ENCODE data around the gene NTPCR.

The NTPCR gene

GRCh38 chr1:232987046-232987773 lies 36.8 kb downstream of the NTPCR start (continued):
- no peak for TF ChIP-seq ZBTB7A (tag by site-specific recombination; IDR thresholded peaks at IDR 0.05; ENCODE audit: low read depth)

GRCh38 chr1:232987774-232988140 lies 37.3 kb downstream of the NTPCR start:
- Histone ChIP-seq H3K27ac (ENCODE audit: extremely low read depth, low read depth, low read length) (no peak overlapping the region), H3K4me1 (ENCODE audit: control insufficient read depth, insufficient read depth, low read length) (0 out of 2 replicates have a peak, but pooled peaks cover 5% of the 10 kb centered on the region), H3K4me3 (ENCODE audit: low read depth, low read length) (no peak overlapping the region), H3K9me3 (ENCODE audit: control insufficient read depth, insufficient read depth, low read depth, low read length) (no peaks in the 10 kb centered on the region), H3K36me3 (ENCODE audit: control insufficient read depth in 2 of 2, insufficient read depth in 1 of 2, low read length in 2 of 2) (peaks cover 0 to 48% of the 10 kb centered on the region in 2 experiments)
- TF ChIP-seq ZNF157 (tag by site-specific recombination; IDR thresholded peaks at IDR 0.05) (no peak), ZNF211 (tag by site-specific recombination; IDR thresholded peaks at IDR 0.05; ENCODE audit: low read depth) (no peak), ZNF488 (tag by site-specific recombination; IDR thresholded peaks at IDR 0.05) (no peak), GLIS2 (tag by site-specific recombination; IDR thresholded peaks at IDR 0.05) (0 out of 2 replicates have a peak, but pooled peaks have one; percentile 17), ZNF48 (tag by site-specific recombination; IDR thresholded peaks at IDR 0.05) (no peak), SP3 (tag by site-specific recombination; IDR thresholded peaks at IDR 0.05) (no peak), ZFP41 (tag by site-specific recombination; IDR thresholded peaks at IDR 0.05; ENCODE audit: borderline replicate concordance) (no peak)
- POLR2A ChIA-PET: no interaction called here
- CTCF ChIA-PET: no interaction called here

- H3K27ac ChIP-seq (ENCODE audit: extremely low read depth, low read depth, low read length): no peak overlapping the region
- POLR2A ChIA-PET: interaction anchor here (0.6 to 1.0 kb wide), 3 partner anchors 36 to 563 kb away, joined by 3 to 4 read pairs (median 3); no protein-coding TSS in a partner anchor
- H3K4me3 ChIP-seq (ENCODE audit: low read depth, low read length): no peak overlapping the region
- CTCF ChIA-PET: no interaction called here
- 0 out of 2 replicates have a peak, but pooled peaks cover 5% of the 10 kb centered on the region for H3K4me1 ChIP-seq (ENCODE audit: control insufficient read depth, insufficient read depth, low read length)
- no peaks in the 10 kb centered on the region for H3K9me3 ChIP-seq (ENCODE audit: control insufficient read depth, insufficient read depth, low read depth, low read length)
- no peak for TF ChIP-seq SP3 (tag by site-specific recombination; IDR thresholded peaks at IDR 0.05)
- TF ChIP-seq FEZF1 (tag by site-specific recombination; IDR thresholded peaks at IDR 0.05): peak; percentile 54
- no peak for TF ChIP-seq ZNF791 (tag by site-specific recombination; IDR thresholded peaks at IDR 0.05)
- peak; percentile 78 for TF ChIP-seq TCF7L2 (IDR thresholded peaks at IDR 0.05; ENCODE audit: borderline replicate concordance, low read depth, low read length)
- no peak for TF ChIP-seq PRDM10 (tag by site-specific recombination; IDR thresholded peaks at IDR 0.05)
- TF ChIP-seq ZIC2 (tag by site-specific recombination; IDR thresholded peaks at IDR 0.05): peak; percentile 30; the same call in 1 of the 2 replicates
- TF ChIP-seq ZNF155 (tag by site-specific recombination; IDR thresholded peaks at IDR 0.05): no peak
- TF ChIP-seq ZNF10 (tag by site-specific recombination; IDR thresholded peaks at IDR 0.05): no peak
- peak; percentile 67 for TF ChIP-seq OSR2 (tag by site-specific recombination; IDR thresholded peaks at IDR 0.05)
- peak; percentile 94 for TF ChIP-seq WT1 (tag by site-specific recombination; IDR thresholded peaks at IDR 0.05)
- H3K36me3 ChIP-seq (ENCODE audit: control insufficient read depth in 2 of 2, insufficient read depth in 1 of 2, low read length in 2 of 2): peaks cover 0 to 50% of the 10 kb centered on the region in 2 experiments
Observed at GRCh38 chr1:232988572-232989040, 38.2 kb downstream of the NTPCR start.

Measured in HEK293 (cell line).